Measurements from ENCODE around the gene ZNF543. TPM values are rescaled to one million over a fixed set of nuclear protein-coding genes. Genes with fewer than 3 reads are reported as not detected.

The ZNF543 gene
- total and polyA plus RNA-seq, 2 of the 13 experiments (the other 11 are each of a cell fraction or from before 2014, with no cell fraction given): 2.1 to 8.9 TPM

DNA sequence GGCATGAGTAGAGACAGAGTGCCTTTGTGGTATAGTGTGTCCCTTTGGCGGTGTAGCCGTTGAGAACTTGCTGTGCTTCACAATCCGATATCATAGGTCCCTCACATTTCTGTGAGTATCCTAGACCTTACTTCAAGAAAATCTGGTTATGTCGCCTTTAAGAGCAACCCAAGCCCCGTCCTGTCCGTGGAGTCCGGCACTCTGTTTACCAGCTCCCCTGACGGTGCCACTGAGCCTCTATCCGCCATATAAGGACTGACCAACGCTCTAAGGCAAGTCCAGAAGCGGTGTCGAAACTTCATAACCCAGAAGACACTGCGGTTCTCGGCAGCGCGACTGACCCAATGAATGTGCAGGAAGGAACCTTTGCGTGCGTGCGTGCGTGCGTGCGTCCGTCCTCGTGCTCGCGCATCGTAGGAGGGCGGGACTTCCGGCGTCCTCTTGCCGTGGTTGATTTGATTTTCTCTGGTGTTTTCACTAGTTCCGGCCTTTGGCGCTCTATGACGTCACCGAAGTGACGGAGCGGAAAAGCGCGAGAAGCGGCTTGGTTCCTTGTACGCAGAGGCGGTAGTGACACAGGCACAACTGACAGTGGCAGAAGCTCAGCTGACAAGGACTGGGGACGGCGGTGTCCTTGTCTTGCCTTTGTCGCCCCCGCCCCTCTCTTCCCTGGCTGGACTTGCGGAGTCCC, 42.9 kb downstream of the ZNF543 start, which contains the start of the genes TRAPPC2B and ZNF547 (continued):
- TF ChIP-seq, protein P1, sequence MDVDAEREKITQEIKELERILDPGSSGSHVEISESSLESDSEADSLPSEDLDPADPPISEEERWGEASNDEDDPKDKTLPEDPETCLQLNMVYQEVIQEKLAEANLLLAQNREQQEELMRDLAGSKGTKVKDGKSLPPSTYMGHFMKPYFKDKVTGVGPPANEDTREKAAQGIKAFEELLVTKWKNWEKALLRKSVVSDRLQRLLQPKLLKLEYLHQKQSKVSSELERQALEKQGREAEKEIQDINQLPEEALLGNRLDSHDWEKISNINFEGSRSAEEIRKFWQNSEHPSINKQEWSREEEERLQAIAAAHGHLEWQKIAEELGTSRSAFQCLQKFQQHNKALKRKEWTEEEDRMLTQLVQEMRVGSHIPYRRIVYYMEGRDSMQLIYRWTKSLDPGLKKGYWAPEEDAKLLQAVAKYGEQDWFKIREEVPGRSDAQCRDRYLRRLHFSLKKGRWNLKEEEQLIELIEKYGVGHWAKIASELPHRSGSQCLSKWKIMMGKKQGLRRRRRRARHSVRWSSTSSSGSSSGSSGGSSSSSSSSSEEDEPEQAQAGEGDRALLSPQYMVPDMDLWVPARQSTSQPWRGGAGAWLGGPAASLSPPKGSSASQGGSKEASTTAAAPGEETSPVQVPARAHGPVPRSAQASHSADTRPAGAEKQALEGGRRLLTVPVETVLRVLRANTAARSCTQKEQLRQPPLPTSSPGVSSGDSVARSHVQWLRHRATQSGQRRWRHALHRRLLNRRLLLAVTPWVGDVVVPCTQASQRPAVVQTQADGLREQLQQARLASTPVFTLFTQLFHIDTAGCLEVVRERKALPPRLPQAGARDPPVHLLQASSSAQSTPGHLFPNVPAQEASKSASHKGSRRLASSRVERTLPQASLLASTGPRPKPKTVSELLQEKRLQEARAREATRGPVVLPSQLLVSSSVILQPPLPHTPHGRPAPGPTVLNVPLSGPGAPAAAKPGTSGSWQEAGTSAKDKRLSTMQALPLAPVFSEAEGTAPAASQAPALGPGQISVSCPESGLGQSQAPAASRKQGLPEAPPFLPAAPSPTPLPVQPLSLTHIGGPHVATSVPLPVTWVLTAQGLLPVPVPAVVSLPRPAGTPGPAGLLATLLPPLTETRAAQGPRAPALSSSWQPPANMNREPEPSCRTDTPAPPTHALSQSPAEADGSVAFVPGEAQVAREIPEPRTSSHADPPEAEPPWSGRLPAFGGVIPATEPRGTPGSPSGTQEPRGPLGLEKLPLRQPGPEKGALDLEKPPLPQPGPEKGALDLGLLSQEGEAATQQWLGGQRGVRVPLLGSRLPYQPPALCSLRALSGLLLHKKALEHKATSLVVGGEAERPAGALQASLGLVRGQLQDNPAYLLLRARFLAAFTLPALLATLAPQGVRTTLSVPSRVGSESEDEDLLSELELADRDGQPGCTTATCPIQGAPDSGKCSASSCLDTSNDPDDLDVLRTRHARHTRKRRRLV (CRISPR knock-in tag; IDR thresholded peaks at IDR 0.05): no peak
- TF ChIP-seq, protein P2, sequence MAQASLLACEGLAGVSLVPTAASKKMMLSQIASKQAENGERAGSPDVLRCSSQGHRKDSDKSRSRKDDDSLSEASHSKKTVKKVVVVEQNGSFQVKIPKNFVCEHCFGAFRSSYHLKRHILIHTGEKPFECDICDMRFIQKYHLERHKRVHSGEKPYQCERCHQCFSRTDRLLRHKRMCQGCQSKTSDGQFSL (CRISPR knock-in tag; IDR thresholded peaks at IDR 0.05): peak; percentile 86
- TF ChIP-seq, protein P3, sequence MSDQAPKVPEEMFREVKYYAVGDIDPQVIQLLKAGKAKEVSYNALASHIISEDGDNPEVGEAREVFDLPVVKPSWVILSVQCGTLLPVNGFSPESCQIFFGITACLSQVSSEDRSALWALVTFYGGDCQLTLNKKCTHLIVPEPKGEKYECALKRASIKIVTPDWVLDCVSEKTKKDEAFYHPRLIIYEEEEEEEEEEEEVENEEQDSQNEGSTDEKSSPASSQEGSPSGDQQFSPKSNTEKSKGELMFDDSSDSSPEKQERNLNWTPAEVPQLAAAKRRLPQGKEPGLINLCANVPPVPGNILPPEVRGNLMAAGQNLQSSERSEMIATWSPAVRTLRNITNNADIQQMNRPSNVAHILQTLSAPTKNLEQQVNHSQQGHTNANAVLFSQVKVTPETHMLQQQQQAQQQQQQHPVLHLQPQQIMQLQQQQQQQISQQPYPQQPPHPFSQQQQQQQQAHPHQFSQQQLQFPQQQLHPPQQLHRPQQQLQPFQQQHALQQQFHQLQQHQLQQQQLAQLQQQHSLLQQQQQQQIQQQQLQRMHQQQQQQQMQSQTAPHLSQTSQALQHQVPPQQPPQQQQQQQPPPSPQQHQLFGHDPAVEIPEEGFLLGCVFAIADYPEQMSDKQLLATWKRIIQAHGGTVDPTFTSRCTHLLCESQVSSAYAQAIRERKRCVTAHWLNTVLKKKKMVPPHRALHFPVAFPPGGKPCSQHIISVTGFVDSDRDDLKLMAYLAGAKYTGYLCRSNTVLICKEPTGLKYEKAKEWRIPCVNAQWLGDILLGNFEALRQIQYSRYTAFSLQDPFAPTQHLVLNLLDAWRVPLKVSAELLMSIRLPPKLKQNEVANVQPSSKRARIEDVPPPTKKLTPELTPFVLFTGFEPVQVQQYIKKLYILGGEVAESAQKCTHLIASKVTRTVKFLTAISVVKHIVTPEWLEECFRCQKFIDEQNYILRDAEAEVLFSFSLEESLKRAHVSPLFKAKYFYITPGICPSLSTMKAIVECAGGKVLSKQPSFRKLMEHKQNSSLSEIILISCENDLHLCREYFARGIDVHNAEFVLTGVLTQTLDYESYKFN (CRISPR knock-in tag; conservative IDR thresholded peaks at IDR 0.05): no peak; the same call in 1 of the 2 replicates
- no peak for TF ChIP-seq MAFG (CRISPR knock-in tag; IDR thresholded peaks at IDR 0.05)
- peak; percentile 92 for TF ChIP-seq POLR2AphosphoS5 (IDR thresholded peaks at IDR 0.05; ENCODE audit: low read depth, low read length)
- no peak for TF ChIP-seq ZNF33A (CRISPR knock-in tag; IDR thresholded peaks at IDR 0.05; ENCODE audit: borderline replicate concordance)
- no peak for TF ChIP-seq ZNF225 (CRISPR knock-in tag; IDR thresholded peaks at IDR 0.05)
- TF ChIP-seq CEBPG (CRISPR knock-in tag; IDR thresholded peaks at IDR 0.05): peak; percentile 79
- peak; percentile 82; the same call in 1 of the 2 replicates for TF ChIP-seq ZNF598 (CRISPR knock-in tag; IDR thresholded peaks at IDR 0.05; ENCODE audit: borderline replicate concordance)
- no peak for TF ChIP-seq NR1H2 (CRISPR knock-in tag; IDR thresholded peaks at IDR 0.05; ENCODE audit: borderline replicate concordance, low read depth)
- no peak; the same call in 1 of the 2 replicates for TF ChIP-seq KDM3A (CRISPR knock-in tag; IDR thresholded peaks at IDR 0.05; ENCODE audit: low read depth)
- TF ChIP-seq, protein P4, sequence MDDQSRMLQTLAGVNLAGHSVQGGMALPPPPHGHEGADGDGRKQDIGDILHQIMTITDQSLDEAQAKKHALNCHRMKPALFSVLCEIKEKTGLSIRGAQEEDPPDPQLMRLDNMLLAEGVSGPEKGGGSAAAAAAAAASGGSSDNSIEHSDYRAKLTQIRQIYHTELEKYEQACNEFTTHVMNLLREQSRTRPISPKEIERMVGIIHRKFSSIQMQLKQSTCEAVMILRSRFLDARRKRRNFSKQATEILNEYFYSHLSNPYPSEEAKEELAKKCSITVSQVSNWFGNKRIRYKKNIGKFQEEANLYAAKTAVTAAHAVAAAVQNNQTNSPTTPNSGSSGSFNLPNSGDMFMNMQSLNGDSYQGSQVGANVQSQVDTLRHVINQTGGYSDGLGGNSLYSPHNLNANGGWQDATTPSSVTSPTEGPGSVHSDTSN (CRISPR knock-in tag; IDR thresholded peaks at IDR 0.05; ENCODE audit: borderline replicate concordance): no peak
- TF ChIP-seq, protein P5, sequence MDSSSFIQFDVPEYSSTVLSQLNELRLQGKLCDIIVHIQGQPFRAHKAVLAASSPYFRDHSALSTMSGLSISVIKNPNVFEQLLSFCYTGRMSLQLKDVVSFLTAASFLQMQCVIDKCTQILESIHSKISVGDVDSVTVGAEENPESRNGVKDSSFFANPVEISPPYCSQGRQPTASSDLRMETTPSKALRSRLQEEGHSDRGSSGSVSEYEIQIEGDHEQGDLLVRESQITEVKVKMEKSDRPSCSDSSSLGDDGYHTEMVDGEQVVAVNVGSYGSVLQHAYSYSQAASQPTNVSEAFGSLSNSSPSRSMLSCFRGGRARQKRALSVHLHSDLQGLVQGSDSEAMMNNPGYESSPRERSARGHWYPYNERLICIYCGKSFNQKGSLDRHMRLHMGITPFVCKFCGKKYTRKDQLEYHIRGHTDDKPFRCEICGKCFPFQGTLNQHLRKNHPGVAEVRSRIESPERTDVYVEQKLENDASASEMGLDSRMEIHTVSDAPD (CRISPR knock-in tag; IDR thresholded peaks at IDR 0.05): peak; percentile 68
- peak; percentile 53; the same call in 1 of the 2 replicates for TF ChIP-seq FOXC1 (CRISPR knock-in tag; IDR thresholded peaks at IDR 0.05; ENCODE audit: borderline replicate concordance)
- TF ChIP-seq ZNF292 (CRISPR knock-in tag; IDR thresholded peaks at IDR 0.05; ENCODE audit: borderline replicate concordance, low read depth): no peak
- no peak for TF ChIP-seq ZNF839 (CRISPR knock-in tag; IDR thresholded peaks at IDR 0.05; ENCODE audit: borderline replicate concordance)
- no peak for TF ChIP-seq ZNF709 (CRISPR knock-in tag; IDR thresholded peaks at IDR 0.05)
